Suprapubic skin (tissue), 3 donors: ENCODE results near the gene LCAT.

Experiments
- POLR2A ChIP-seq, 2 donors: fragments of 450-650 bp; IDR thresholded peaks; one replicate each; pipeline ENCODE4 v1.6.1; 2017; ENCODE audit warnings: antibody characterized with exemption in 2 of 2, mild to moderate bottlenecking in 2 of 2, moderate library complexity in 2 of 2
- TF ChIP-seq, protein P1 (sequence below), 2 donors: fragments of 200-600 bp in 1 of 2; fragments of 450-650 bp in 1 of 2; sonication (generic) in 1 of 2; IDR thresholded peaks; one replicate each; pipeline ENCODE4 v1.5.1; 2016 to 2019; ENCODE audit warnings: antibody characterized with exemption in 2 of 2, mild to moderate bottlenecking in 1 of 2, moderate library complexity in 1 of 2

DNA sequence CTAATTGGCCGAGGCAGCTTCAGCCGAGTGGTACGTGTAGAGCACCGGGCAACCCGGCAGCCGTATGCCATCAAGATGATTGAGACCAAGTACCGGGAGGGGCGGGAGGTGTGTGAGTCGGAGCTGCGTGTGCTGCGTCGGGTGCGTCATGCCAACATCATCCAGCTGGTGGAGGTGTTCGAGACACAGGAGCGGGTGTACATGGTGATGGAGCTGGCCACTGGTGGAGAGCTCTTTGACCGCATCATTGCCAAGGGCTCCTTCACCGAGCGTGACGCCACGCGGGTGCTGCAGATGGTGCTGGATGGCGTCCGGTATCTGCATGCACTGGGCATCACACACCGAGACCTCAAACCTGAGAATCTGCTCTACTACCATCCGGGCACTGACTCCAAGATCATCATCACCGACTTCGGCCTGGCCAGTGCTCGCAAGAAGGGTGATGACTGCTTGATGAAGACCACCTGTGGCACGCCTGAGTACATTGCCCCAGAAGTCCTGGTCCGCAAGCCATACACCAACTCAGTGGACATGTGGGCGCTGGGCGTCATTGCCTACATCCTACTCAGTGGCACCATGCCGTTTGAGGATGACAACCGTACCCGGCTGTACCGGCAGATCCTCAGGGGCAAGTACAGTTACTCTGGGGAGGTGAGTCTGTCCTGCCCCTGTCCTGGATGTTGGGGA lies 34.7 kb downstream of the LCAT start:
- TF ChIP-seq, protein P1, sequence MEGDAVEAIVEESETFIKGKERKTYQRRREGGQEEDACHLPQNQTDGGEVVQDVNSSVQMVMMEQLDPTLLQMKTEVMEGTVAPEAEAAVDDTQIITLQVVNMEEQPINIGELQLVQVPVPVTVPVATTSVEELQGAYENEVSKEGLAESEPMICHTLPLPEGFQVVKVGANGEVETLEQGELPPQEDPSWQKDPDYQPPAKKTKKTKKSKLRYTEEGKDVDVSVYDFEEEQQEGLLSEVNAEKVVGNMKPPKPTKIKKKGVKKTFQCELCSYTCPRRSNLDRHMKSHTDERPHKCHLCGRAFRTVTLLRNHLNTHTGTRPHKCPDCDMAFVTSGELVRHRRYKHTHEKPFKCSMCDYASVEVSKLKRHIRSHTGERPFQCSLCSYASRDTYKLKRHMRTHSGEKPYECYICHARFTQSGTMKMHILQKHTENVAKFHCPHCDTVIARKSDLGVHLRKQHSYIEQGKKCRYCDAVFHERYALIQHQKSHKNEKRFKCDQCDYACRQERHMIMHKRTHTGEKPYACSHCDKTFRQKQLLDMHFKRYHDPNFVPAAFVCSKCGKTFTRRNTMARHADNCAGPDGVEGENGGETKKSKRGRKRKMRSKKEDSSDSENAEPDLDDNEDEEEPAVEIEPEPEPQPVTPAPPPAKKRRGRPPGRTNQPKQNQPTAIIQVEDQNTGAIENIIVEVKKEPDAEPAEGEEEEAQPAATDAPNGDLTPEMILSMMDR (IDR thresholded peaks at IDR 0.05) = no peak
- no peak for TF ChIP-seq POLR2A (IDR thresholded peaks at IDR 0.05)
